Hepatocyte (in vitro differentiated cells): ENCODE data around the gene VCL.

Experiments
- CTCF ChIP-seq: fragments of 200-600 bp; sonication (generic); IDR thresholded peaks from 2 replicates; pipeline ENCODE4 v1.5.1; 2016; ENCODE audit warnings: antibody characterized with exemption, mild to moderate bottlenecking; ENCODE audit not compliant: poor library complexity
- EZH2phosphoT487 ChIP-seq: fragments of 200-600 bp; sonication (generic); IDR thresholded peaks from one replicate; pipeline ENCODE4 v1.6.1; 2018; ENCODE audit warnings: antibody characterized with exemption, mild to moderate bottlenecking, low read depth, moderate library complexity; ENCODE audit not compliant: unreplicated experiment, severe bottlenecking

- TF ChIP-seq CTCF (no peak), EZH2phosphoT487 (no peak)
Measured at GRCh38 chr10:74052994-74053393, 55.1 kb downstream of the VCL start.
